ENCODE data around the gene PCGF2.

GRCh38 chr17:38794221-38794620 lies 46.1 kb upstream of the PCGF2 start:
- TF ChIP-seq CTCF (conservative IDR thresholded peaks at IDR 0.05; ENCODE audit: low read length) (no peak), EZH2phosphoT487 (IDR thresholded peaks at IDR 0.05; ENCODE audit: borderline replicate concordance, low read depth, low read length) (no peak)
